Liver (tissue), 9 donors: ENCODE results near the gene STIM2. TPM values are rescaled to one million over a fixed set of nuclear protein-coding genes. Genes with fewer than 3 reads are reported as not detected.

Source experiments
- DNase-seq: peaks from one replicate; pipeline ENCODE4 v3.0.0-alpha.2; 2017; ENCODE audit warnings: low spot score
- H3K27ac ChIP-seq, 2 donors: one replicate each; pipeline ENCODE4 v1.7.0; 2013; ENCODE audit warnings: inconsistent platforms in 2 of 2, low read length in 2 of 2, control low read depth in 1 of 2, low read depth in 1 of 2, mild to moderate bottlenecking in 1 of 2
- H3K27me3 ChIP-seq, 4 donors: one replicate each; pipeline versions ENCODE4 v1.6.1 to v1.7.0; 2013; ENCODE audit warnings: low read length in 3 of 4, inconsistent platforms in 1 of 4, mild to moderate bottlenecking in 1 of 4, moderate library complexity in 1 of 4; ENCODE audit not compliant: control insufficient read depth in 4 of 4, insufficient read depth in 4 of 4
- H3K36me3 ChIP-seq, 4 donors: one replicate each; pipeline versions ENCODE4 v1.6.1 to v1.7.0; 2013; ENCODE audit warnings: low read length in 3 of 4, mild to moderate bottlenecking in 3 of 4, low read depth in 1 of 4, moderate library complexity in 1 of 4; ENCODE audit not compliant: control insufficient read depth in 4 of 4, insufficient read depth in 3 of 4
- H3K4me1 ChIP-seq, 4 donors: one replicate each; pipeline versions ENCODE4 v1.6.1 to v1.7.0; 2013; ENCODE audit warnings: low read length in 3 of 4, mild to moderate bottlenecking in 3 of 4, moderate library complexity in 1 of 4; ENCODE audit not compliant: control insufficient read depth in 4 of 4, insufficient read depth in 4 of 4
- H3K4me3 ChIP-seq, 3 donors: one replicate each; pipeline versions ENCODE4 v1.6.1 to v1.7.0; 2013; ENCODE audit warnings: low read length in 3 of 3, control low read depth in 1 of 3, low read depth in 1 of 3, mild to moderate bottlenecking in 1 of 3
- H3K9ac ChIP-seq, 2 donors: one replicate each; pipeline ENCODE4 v1.7.0; 2013; ENCODE audit warnings: low read length in 2 of 2, mild to moderate bottlenecking in 2 of 2, moderate library complexity in 2 of 2, control low read depth in 1 of 2, low read depth in 1 of 2
- H3K9me3 ChIP-seq, 4 donors: one replicate each; pipeline versions ENCODE4 v1.6.1 to v1.7.0; 2013; ENCODE audit warnings: low read length in 3 of 4; ENCODE audit not compliant: control insufficient read depth in 4 of 4
- EGR1 ChIP-seq, 2 donors: IDR thresholded peaks; 2 replicates each; pipeline ENCODE4 v1.6.1; 2016 to 2018; ENCODE audit warnings: antibody characterized with exemption in 2 of 2, low read depth in 2 of 2
- FOXA1 ChIP-seq: IDR thresholded peaks from 2 replicates; pipeline ENCODE4 v1.6.1; 2016; ENCODE audit warnings: antibody characterized with exemption
- FOXA2 ChIP-seq: IDR thresholded peaks from 2 replicates; pipeline ENCODE4 v1.6.1; 2016; ENCODE audit warnings: antibody characterized with exemption
- GABPA ChIP-seq, 2 donors: IDR thresholded peaks in 1 of 2; conservative IDR thresholded peaks in 1 of 2; 2 replicates each; pipeline ENCODE4 v1.6.1; 2016; ENCODE audit warnings: antibody characterized with exemption in 2 of 2, mild to moderate bottlenecking in 1 of 2, moderate library complexity in 1 of 2
- HNF4A ChIP-seq, 2 donors: conservative IDR thresholded peaks; 2 replicates each; pipeline ENCODE4 v1.6.1; 2016; ENCODE audit warnings: antibody characterized with exemption in 2 of 2, mild to moderate bottlenecking in 2 of 2
- HNF4G ChIP-seq: IDR thresholded peaks from 2 replicates; pipeline ENCODE4 v1.6.1; 2016; ENCODE audit warnings: antibody characterized with exemption
- JUND ChIP-seq, 2 donors: IDR thresholded peaks; 2 replicates each; pipeline ENCODE4 v1.6.1; 2016; ENCODE audit warnings: antibody characterized with exemption in 2 of 2
- NR2F2 ChIP-seq: IDR thresholded peaks from 2 replicates; pipeline ENCODE4 v1.6.1; 2016; ENCODE audit warnings: antibody characterized with exemption
- RAD21 ChIP-seq, 2 donors: IDR thresholded peaks; 2 replicates each; pipeline ENCODE4 v1.6.1; 2016; ENCODE audit warnings: antibody characterized with exemption in 2 of 2, mild to moderate bottlenecking in 2 of 2
- RXRA ChIP-seq, 2 donors: IDR thresholded peaks; 2 replicates each; pipeline ENCODE4 v1.6.1; 2017 to 2018; ENCODE audit warnings: antibody characterized with exemption in 2 of 2, mild to moderate bottlenecking in 1 of 2
- SP1 ChIP-seq: IDR thresholded peaks from 2 replicates; pipeline ENCODE4 v1.6.1; 2018; ENCODE audit warnings: antibody characterized with exemption, mild to moderate bottlenecking
- TAF1 ChIP-seq: conservative IDR thresholded peaks from 2 replicates; pipeline ENCODE4 v1.6.1; 2016; ENCODE audit warnings: antibody characterized with exemption, mild to moderate bottlenecking
- YY1 ChIP-seq: IDR thresholded peaks from 2 replicates; pipeline ENCODE4 v1.6.1; 2016; ENCODE audit warnings: antibody characterized with exemption, mild to moderate bottlenecking
- WGBS: extraction: QIAGEN DNeasy Blood & Tissue Kit; methylation state at CpG from one replicate; pipeline ENCODE4 v1.1.7; 2013; 5-methylcytosine and 5-hydroxymethylcytosine counted together
- polyA plus RNA-seq, 2 donors: library from polyadenylated mRNA; stranded (reverse) in 1 of 2; unstranded in 1 of 2; fragments of 200-250 nt in 1 of 2; fragments of >200 nt in 1 of 2; fragmentation: Nextera tagmentation in 1 of 2; extraction: Ambion mirVana in 1 of 2; gene quantifications; one replicate each; pipeline versions ENCODE4 v1.2.1 to v1.2.3, GENCODE V29; 2013 to 2015
- total RNA-seq, 2 donors: library from RNA; depleted of rRNA; stranded (reverse); fragments of >200 nt; gene quantifications; one replicate each; pipeline ENCODE4 v1.2.3, GENCODE V29; 2014
- TF ChIP-seq, protein P1 (sequence below): IDR thresholded peaks from 2 replicates; pipeline ENCODE4 v1.6.1; 2016; ENCODE audit warnings: antibody characterized with exemption
- TF ChIP-seq, protein P2 (sequence below): IDR thresholded peaks from 2 replicates; pipeline ENCODE4 v1.6.1; 2016; ENCODE audit warnings: antibody characterized with exemption, mild to moderate bottlenecking
- TF ChIP-seq, protein P3 (sequence below): IDR thresholded peaks from 2 replicates; pipeline ENCODE4 v1.6.1; 2016; ENCODE audit warnings: antibody characterized with exemption
- TF ChIP-seq, protein P4 (sequence below): IDR thresholded peaks from 2 replicates; pipeline ENCODE4 v1.6.1; 2016; ENCODE audit warnings: antibody characterized with exemption
- TF ChIP-seq, protein P5 (sequence below): fragments of 150-350 bp; IDR thresholded peaks from 2 replicates; pipeline ENCODE4 v1.5.1; 2017; ENCODE audit warnings: improper control_type of control experiment, low read depth, low read length; ENCODE audit not compliant: missing input control
- donor health status: healthy.
- donor health status: healthy.
- donor health status: healthy.
- donor health status: healthy.
- donor health status: healthy.

The STIM2 gene
- total and polyA plus RNA-seq, 4 donors: 5.4 to 11.1 (median 6.9) TPM

DNA sequence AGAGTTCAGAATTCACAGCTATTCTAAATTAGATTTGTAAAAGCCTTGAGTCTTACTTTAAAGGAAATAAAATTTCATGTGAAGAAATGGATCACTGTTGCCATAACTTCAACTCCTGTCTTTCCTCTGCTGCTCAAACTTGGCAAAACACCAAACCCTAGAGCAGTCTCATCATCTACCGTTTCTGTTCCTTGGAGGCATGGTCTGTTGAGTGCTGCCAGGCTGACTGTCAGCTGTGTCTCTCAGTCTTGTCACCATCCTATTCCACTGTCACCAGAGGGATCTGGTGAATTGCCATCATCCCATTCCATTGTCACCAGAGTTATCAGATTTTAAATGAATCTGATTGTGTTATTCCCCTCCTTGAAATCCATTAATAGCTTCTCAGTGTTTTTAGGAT lies 55.6 kb downstream of the STIM2 start:
- Histone ChIP-seq H3K9ac (no peak overlapping the region), H3K27ac (no peak overlapping the region), H3K4me1 (peaks cover 0 to 4% (median 0%) of the 10 kb centered on the region in 4 donors), H3K9me3 (no peaks in the 10 kb centered on the region), H3K4me3 (no peak overlapping the region), H3K36me3 (peaks cover 2 to 12% (median 8%) of the 10 kb centered on the region in 4 donors), H3K27me3 (no peaks in the 10 kb centered on the region)
- DNase-seq: no peak
- 39% methylated on average over 1 of the region's 1 CpG for WGBS
- TF ChIP-seq FOXA1 (no peak), GABPA (IDR thresholded peaks at IDR 0.05 in 1 of 2, conservative IDR thresholded peaks at IDR 0.05 in 1 of 2) (no peak), TAF1 (no peak), RXRA (IDR thresholded peaks at IDR 0.05) (no peak), HNF4A (conservative IDR thresholded peaks at IDR 0.05) (no peak), FOXA2 (no peak)
- TF ChIP-seq, protein P1, sequence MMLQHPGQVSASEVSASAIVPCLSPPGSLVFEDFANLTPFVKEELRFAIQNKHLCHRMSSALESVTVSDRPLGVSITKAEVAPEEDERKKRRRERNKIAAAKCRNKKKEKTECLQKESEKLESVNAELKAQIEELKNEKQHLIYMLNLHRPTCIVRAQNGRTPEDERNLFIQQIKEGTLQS: no peak
- TF ChIP-seq, protein P2, sequence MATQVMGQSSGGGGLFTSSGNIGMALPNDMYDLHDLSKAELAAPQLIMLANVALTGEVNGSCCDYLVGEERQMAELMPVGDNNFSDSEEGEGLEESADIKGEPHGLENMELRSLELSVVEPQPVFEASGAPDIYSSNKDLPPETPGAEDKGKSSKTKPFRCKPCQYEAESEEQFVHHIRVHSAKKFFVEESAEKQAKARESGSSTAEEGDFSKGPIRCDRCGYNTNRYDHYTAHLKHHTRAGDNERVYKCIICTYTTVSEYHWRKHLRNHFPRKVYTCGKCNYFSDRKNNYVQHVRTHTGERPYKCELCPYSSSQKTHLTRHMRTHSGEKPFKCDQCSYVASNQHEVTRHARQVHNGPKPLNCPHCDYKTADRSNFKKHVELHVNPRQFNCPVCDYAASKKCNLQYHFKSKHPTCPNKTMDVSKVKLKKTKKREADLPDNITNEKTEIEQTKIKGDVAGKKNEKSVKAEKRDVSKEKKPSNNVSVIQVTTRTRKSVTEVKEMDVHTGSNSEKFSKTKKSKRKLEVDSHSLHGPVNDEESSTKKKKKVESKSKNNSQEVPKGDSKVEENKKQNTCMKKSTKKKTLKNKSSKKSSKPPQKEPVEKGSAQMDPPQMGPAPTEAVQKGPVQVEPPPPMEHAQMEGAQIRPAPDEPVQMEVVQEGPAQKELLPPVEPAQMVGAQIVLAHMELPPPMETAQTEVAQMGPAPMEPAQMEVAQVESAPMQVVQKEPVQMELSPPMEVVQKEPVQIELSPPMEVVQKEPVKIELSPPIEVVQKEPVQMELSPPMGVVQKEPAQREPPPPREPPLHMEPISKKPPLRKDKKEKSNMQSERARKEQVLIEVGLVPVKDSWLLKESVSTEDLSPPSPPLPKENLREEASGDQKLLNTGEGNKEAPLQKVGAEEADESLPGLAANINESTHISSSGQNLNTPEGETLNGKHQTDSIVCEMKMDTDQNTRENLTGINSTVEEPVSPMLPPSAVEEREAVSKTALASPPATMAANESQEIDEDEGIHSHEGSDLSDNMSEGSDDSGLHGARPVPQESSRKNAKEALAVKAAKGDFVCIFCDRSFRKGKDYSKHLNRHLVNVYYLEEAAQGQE: no peak
- TF ChIP-seq, protein P3, sequence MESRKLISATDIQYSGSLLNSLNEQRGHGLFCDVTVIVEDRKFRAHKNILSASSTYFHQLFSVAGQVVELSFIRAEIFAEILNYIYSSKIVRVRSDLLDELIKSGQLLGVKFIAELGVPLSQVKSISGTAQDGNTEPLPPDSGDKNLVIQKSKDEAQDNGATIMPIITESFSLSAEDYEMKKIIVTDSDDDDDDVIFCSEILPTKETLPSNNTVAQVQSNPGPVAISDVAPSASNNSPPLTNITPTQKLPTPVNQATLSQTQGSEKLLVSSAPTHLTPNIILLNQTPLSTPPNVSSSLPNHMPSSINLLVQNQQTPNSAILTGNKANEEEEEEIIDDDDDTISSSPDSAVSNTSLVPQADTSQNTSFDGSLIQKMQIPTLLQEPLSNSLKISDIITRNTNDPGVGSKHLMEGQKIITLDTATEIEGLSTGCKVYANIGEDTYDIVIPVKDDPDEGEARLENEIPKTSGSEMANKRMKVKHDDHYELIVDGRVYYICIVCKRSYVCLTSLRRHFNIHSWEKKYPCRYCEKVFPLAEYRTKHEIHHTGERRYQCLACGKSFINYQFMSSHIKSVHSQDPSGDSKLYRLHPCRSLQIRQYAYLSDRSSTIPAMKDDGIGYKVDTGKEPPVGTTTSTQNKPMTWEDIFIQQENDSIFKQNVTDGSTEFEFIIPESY: no peak
- TF ChIP-seq, protein P4, sequence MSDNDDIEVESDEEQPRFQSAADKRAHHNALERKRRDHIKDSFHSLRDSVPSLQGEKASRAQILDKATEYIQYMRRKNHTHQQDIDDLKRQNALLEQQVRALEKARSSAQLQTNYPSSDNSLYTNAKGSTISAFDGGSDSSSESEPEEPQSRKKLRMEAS: no peak

DNA sequence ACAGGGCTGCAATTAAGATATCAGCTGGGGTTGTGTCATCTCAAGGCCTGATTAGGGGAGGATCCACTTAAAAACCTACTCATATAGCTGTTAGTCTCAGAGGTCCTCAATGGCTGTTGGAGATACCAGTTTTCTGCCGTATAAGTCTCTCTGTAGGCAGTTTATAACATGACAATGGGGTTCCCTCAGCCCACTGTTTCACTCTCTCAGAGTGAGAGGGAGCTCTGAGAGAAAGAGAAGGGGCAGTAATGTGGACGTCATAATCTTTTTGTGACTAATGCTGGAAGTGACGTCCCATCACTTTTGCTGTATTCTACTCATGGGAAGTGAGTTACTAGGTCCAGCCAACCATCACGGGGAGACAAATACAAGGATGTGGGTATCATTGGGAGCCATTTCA lies 70.3 kb downstream of the STIM2 start:
- DNase-seq: no peak
- H3K36me3 ChIP-seq: no peaks in the 10 kb centered on the region
- no peaks in the 10 kb centered on the region for H3K4me1 ChIP-seq
- 92% methylated on average over 4 of the region's 4 CpGs for WGBS
- H3K4me3 ChIP-seq: no peak overlapping the region
- H3K9me3 ChIP-seq: no peaks in the 10 kb centered on the region
- H3K27me3 ChIP-seq: no peaks in the 10 kb centered on the region
- H3K9ac ChIP-seq: no peak overlapping the region
- no peak overlapping the region for H3K27ac ChIP-seq
- no peak for TF ChIP-seq YY1
- TF ChIP-seq RAD21 (IDR thresholded peaks at IDR 0.05): no peak
- no peak for TF ChIP-seq EGR1 (IDR thresholded peaks at IDR 0.05; ENCODE audit: low read depth in 2 of 2)
- TF ChIP-seq NR2F2: no peak
- TF ChIP-seq, protein P5, sequence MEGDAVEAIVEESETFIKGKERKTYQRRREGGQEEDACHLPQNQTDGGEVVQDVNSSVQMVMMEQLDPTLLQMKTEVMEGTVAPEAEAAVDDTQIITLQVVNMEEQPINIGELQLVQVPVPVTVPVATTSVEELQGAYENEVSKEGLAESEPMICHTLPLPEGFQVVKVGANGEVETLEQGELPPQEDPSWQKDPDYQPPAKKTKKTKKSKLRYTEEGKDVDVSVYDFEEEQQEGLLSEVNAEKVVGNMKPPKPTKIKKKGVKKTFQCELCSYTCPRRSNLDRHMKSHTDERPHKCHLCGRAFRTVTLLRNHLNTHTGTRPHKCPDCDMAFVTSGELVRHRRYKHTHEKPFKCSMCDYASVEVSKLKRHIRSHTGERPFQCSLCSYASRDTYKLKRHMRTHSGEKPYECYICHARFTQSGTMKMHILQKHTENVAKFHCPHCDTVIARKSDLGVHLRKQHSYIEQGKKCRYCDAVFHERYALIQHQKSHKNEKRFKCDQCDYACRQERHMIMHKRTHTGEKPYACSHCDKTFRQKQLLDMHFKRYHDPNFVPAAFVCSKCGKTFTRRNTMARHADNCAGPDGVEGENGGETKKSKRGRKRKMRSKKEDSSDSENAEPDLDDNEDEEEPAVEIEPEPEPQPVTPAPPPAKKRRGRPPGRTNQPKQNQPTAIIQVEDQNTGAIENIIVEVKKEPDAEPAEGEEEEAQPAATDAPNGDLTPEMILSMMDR: no peak
- TF ChIP-seq JUND (IDR thresholded peaks at IDR 0.05): no peak
- TF ChIP-seq, protein P1: no peak
- TF ChIP-seq HNF4A (conservative IDR thresholded peaks at IDR 0.05): no peak
- TF ChIP-seq TAF1: no peak
- TF ChIP-seq, protein P2: no peak
- TF ChIP-seq HNF4G: no peak
- TF ChIP-seq SP1: no peak
- TF ChIP-seq FOXA1: no peak
- TF ChIP-seq, protein P4: no peak
- no peak for TF ChIP-seq FOXA2
- no peak for TF ChIP-seq RXRA (IDR thresholded peaks at IDR 0.05)
- no peak for TF ChIP-seq GABPA (IDR thresholded peaks at IDR 0.05 in 1 of 2, conservative IDR thresholded peaks at IDR 0.05 in 1 of 2)
